Activated T-cell treated with anti-CD3 and anti-CD28 coated beads, Interleukin-2, amount 50 U/mL, for 72 hours (primary cell): Measurements from ENCODE around the gene VWA1. TPM values are rescaled to one million over a fixed set of nuclear protein-coding genes. Genes with fewer than 3 reads are reported as not detected.
"Not testable (repeated sequence)": the region's sequence is repeated elsewhere in the genome, so short reads cannot be mapped to it uniquely, and the experiment has no call there.

Source experiments
- ATAC-seq, 2 donors: fragments of 150-1000 bp; cut with Tn5 transposase; replicated peaks in 1 of 2; 2 replicates each; pipeline ENCODE4 v1.10.0; 2021; ENCODE audit warnings: moderate library complexity in 2 of 2, mild to moderate bottlenecking in 1 of 2
- DNase-seq, 2 donors: peaks; one replicate each; pipeline ENCODE4 v3.0.0; 2021 to 2022; ENCODE audit warnings: mixed read lengths in 1 of 2
- H3K27ac Mint-ChIP-seq: one replicate; pipeline ENCODE4 v1.8.0; 2022; ENCODE audit warnings: mild to moderate bottlenecking, moderate library complexity, mixed read lengths
- H3K27me3 Mint-ChIP-seq: one replicate; pipeline ENCODE4 v1.8.0; 2022; ENCODE audit warnings: low read depth, mixed read lengths
- H3K36me3 Mint-ChIP-seq, 2 donors: one replicate each; pipeline ENCODE4 v1.8.0; 2022; ENCODE audit warnings: mixed read lengths in 2 of 2, mild to moderate bottlenecking in 1 of 2; ENCODE audit not compliant: insufficient read depth in 2 of 2
- H3K4me1 Mint-ChIP-seq: one replicate; pipeline ENCODE4 v1.8.0; 2022; ENCODE audit warnings: low read depth, mixed read lengths
- H3K4me3 Mint-ChIP-seq, 2 donors: one replicate each; pipeline ENCODE4 v1.8.0; 2022; ENCODE audit warnings: mild to moderate bottlenecking in 2 of 2, mixed read lengths in 2 of 2, moderate library complexity in 2 of 2
- H3K9me3 Mint-ChIP-seq, 2 donors: one replicate each; pipeline ENCODE4 v1.8.0; 2022; ENCODE audit warnings: mixed read lengths in 2 of 2
- total RNA-seq, 2 donors: library from RNA; stranded (reverse); gene quantifications; one replicate each; pipeline ENCODE4 v1.2.3, GENCODE V29; 2022

The VWA1 gene
- total RNA-seq, 2 donors from 2014 or later: 0.94 to 1.4 TPM

- Mint-ChIP-seq H3K4me3 (no peak overlapping the region), H3K4me1 (peaks cover 6% of the 10 kb centered on the region), H3K27ac (no peak overlapping the region), H3K36me3 (no peaks in the 10 kb centered on the region), H3K27me3 (peaks cover 11% of the 10 kb centered on the region), H3K9me3 (no peaks in the 10 kb centered on the region)
- DNase-seq (no peak), ATAC-seq (no peak)
Observed at GRCh38 chr1:1437904-1438376, 2.5 kb downstream of the VWA1 start.

GRCh38 chr1:1438531-1439381, 3.3 kb downstream of the VWA1 start:
- no peaks in the 10 kb centered on the region for H3K9me3 Mint-ChIP-seq
- H3K36me3 Mint-ChIP-seq: no peaks in the 10 kb centered on the region
- no peak for ATAC-seq
- H3K27ac Mint-ChIP-seq: no peak overlapping the region
- DNase-seq: no peak
- H3K4me1 Mint-ChIP-seq: peaks cover 6% of the 10 kb centered on the region
- peaks cover 11% of the 10 kb centered on the region for H3K27me3 Mint-ChIP-seq
- H3K4me3 Mint-ChIP-seq: no peak overlapping the region

GRCh38 chr1:1439546-1440261, 4.2 kb downstream of the VWA1 start:
- Mint-ChIP-seq H3K36me3 (no peaks in the 10 kb centered on the region), H3K4me1 (peaks cover 6% of the 10 kb centered on the region), H3K27me3 (peaks cover 10% of the 10 kb centered on the region), H3K4me3 (no peak overlapping the region), H3K27ac (no peak overlapping the region), H3K9me3 (no peaks in the 10 kb centered on the region)
- no peak for DNase-seq
- ATAC-seq: no peak

GRCh38 chr1:1440262-1441001, 4.9 kb downstream of the VWA1 start:
- Mint-ChIP-seq H3K4me1 (peaks cover 6% of the 10 kb centered on the region), H3K36me3 (no peaks in the 10 kb centered on the region), H3K27ac (no peak overlapping the region), H3K27me3 (peaks cover 5% of the 10 kb centered on the region), H3K9me3 (no peaks in the 10 kb centered on the region), H3K4me3 (no peak overlapping the region)
- DNase-seq (no peak), ATAC-seq (no peak)

- DNase-seq: peak; percentile 71 to 76
- H3K27ac Mint-ChIP-seq: no peak overlapping the region
- peak; percentile 88 to 92 for ATAC-seq
Observed at GRCh38 chr1:1441002-1441888, 5.8 kb downstream of the VWA1 start.

GRCh38 chr1:1442069-1442770, 6.7 kb downstream of the VWA1 start:
- DNase-seq (no peak), ATAC-seq (no peak)
- Mint-ChIP-seq H3K27ac (no peak overlapping the region), H3K27me3 (no peaks in the 10 kb centered on the region), H3K9me3 (no peaks in the 10 kb centered on the region), H3K36me3 (no peaks in the 10 kb centered on the region), H3K4me1 (peaks cover 6% of the 10 kb centered on the region), H3K4me3 (no peak overlapping the region)

More at GRCh38 chr1:1441002-1441888, 5.8 kb downstream of the VWA1 start:
- no peaks in the 10 kb centered on the region for H3K36me3 Mint-ChIP-seq
- H3K4me1 Mint-ChIP-seq: peaks cover 6% of the 10 kb centered on the region
- H3K9me3 Mint-ChIP-seq: no peaks in the 10 kb centered on the region
- no peak overlapping the region for H3K4me3 Mint-ChIP-seq
- H3K27me3 Mint-ChIP-seq: peaks cover 3% of the 10 kb centered on the region

GRCh38 chr1:1446631-1447030, 11.1 kb downstream of the VWA1 start:
- H3K27me3 Mint-ChIP-seq, H3K36me3 Mint-ChIP-seq, H3K4me1 Mint-ChIP-seq, DNase-seq, ATAC-seq, H3K9me3 Mint-ChIP-seq, H3K27ac Mint-ChIP-seq, H3K4me3 Mint-ChIP-seq: not testable (repeated sequence)

GRCh38 chr1:1449099-1449739, 13.7 kb downstream of the VWA1 start, which contains the start of gene ATAD3C:
ATAD3C (plus strand) TSS chr1:1449689; CDS start chr1:1450684, 995 bp downstream.
- Mint-ChIP-seq H3K27ac (peak within 1 kb of the TSS; percentile 14), H3K27me3 (no peaks in the 10 kb centered on the region), H3K4me3 (no peak within 1 kb of the TSS), H3K4me1 (no peaks in the 10 kb centered on the region), H3K9me3 (no peaks in the 10 kb centered on the region), H3K36me3 (no peaks in the 10 kb centered on the region)
- DNase-seq: no peak
- ATAC-seq: no peak

- not testable (repeated sequence) for H3K27me3 Mint-ChIP-seq, DNase-seq, H3K27ac Mint-ChIP-seq, H3K9me3 Mint-ChIP-seq, H3K36me3 Mint-ChIP-seq, ATAC-seq, H3K4me1 Mint-ChIP-seq, H3K4me3 Mint-ChIP-seq
Observed at GRCh38 chr1:1450616-1451015, 15.1 kb downstream of the VWA1 start.

GRCh38 chr1:1451696-1452364, 16.3 kb downstream of the VWA1 start:
- H3K27me3 Mint-ChIP-seq: no peaks in the 10 kb centered on the region
- no peaks in the 10 kb centered on the region for H3K36me3 Mint-ChIP-seq
- ATAC-seq: no peak
- no peak for DNase-seq
- H3K9me3 Mint-ChIP-seq: no peaks in the 10 kb centered on the region
- no peak overlapping the region for H3K27ac Mint-ChIP-seq
- no peaks in the 10 kb centered on the region for H3K4me1 Mint-ChIP-seq
- no peak overlapping the region for H3K4me3 Mint-ChIP-seq

- H3K9me3 Mint-ChIP-seq, DNase-seq, H3K4me1 Mint-ChIP-seq, H3K27ac Mint-ChIP-seq, H3K27me3 Mint-ChIP-seq, ATAC-seq, H3K4me3 Mint-ChIP-seq, H3K36me3 Mint-ChIP-seq: not testable (repeated sequence)
Observed at GRCh38 chr1:1452365-1452739, 16.9 kb downstream of the VWA1 start.
